Measurements from ENCODE around the gene SP140.

The SP140 gene

GRCh38 chr2:230318190-230319121 lies 92.9 kb downstream of the SP140 start:
- Histone ChIP-seq H3K4me3 (no peak overlapping the region), H3K27ac (peak overlapping the region in 8 of 11 experiments; percentile 21 to 67 (median 54); a peak in 13 of 22 replicates), H3K4me2 (peak overlapping the region; percentile 57 to 90 (median 68)), H3K27me3 (no peaks in the 10 kb centered on the region), H3K9me3 (replicated peaks in 1 of 11) (peaks cover 18 to 29% (median 26%) of the 10 kb centered on the region in 11 experiments), H3K4me1 (peaks cover 18 to 26% (median 20%) of the 10 kb centered on the region in 10 experiments), H3K36me3 (no peaks in the 10 kb centered on the region), H4K20me1 (no peaks in the 10 kb centered on the region), H3K9ac (0 out of 22 replicates have a peak overlapping the region, but pooled peaks of 1 of the 11 experiments have one; percentile 15)
- no peak for TF ChIP-seq Cebpa-rat (IDR thresholded peaks at IDR 0.05)

GRCh38 chr2:230319211-230319862 lies 93.8 kb downstream of the SP140 start:
- Histone ChIP-seq H3K4me2 (peak overlapping the region; percentile 57 to 90 (median 68)), H3K27ac (peak overlapping the region in 5 of 11 experiments; percentile 21 to 67 (median 62); a peak in 10 of 22 replicates)
- no peak for TF ChIP-seq Cebpa-rat (IDR thresholded peaks at IDR 0.05)

GRCh38 chr2:230321031-230321430 lies 95.5 kb downstream of the SP140 start:
- Histone ChIP-seq H3K4me3 (no peak overlapping the region), H3K27me3 (no peaks in the 10 kb centered on the region), H3K9me3 (replicated peaks in 1 of 11) (peaks cover 20 to 35% (median 28%) of the 10 kb centered on the region in 11 experiments), H3K9ac (no peak overlapping the region), H3K36me3 (no peaks in the 10 kb centered on the region), H3K27ac (no peak overlapping the region), H3K4me2 (no peak overlapping the region), H3K4me1 (peaks cover 18 to 34% (median 27%) of the 10 kb centered on the region in 10 experiments), H4K20me1 (no peaks in the 10 kb centered on the region)
- no peak for TF ChIP-seq Cebpa-rat (IDR thresholded peaks at IDR 0.05)

More at GRCh38 chr2:230319211-230319862, 93.8 kb downstream of the SP140 start:
- no peak overlapping the region for H3K4me3 ChIP-seq
- H3K9me3 ChIP-seq (replicated peaks in 1 of 11), result peaks cover 20 to 35% (median 28%) of the 10 kb centered on the region in 11 experiments
- no peaks in the 10 kb centered on the region for H3K36me3 ChIP-seq
- peaks cover 18 to 26% (median 20%) of the 10 kb centered on the region in 10 experiments for H3K4me1 ChIP-seq
- no peaks in the 10 kb centered on the region for H3K27me3 ChIP-seq
- H4K20me1 ChIP-seq, result no peaks in the 10 kb centered on the region
- H3K9ac ChIP-seq, result 0 out of 22 replicates have a peak overlapping the region, but pooled peaks of 1 of the 11 experiments have one; percentile 15

GRCh38 chr2:230322561-230323384 lies 97.2 kb downstream of the SP140 start:
- H3K27me3 ChIP-seq, result no peaks in the 10 kb centered on the region
- H3K4me1 ChIP-seq, result peaks cover 29 to 42% (median 36%) of the 10 kb centered on the region in 10 experiments
- no peak for TF ChIP-seq Cebpa-rat (IDR thresholded peaks at IDR 0.05)
- no peak overlapping the region for H3K27ac ChIP-seq
- peaks cover 20 to 35% (median 28%) of the 10 kb centered on the region in 11 experiments for H3K9me3 ChIP-seq (replicated peaks in 1 of 11)
- no peaks in the 10 kb centered on the region for H3K36me3 ChIP-seq
- no peaks in the 10 kb centered on the region for H4K20me1 ChIP-seq
- H3K4me3 ChIP-seq, result no peak overlapping the region
- no peak overlapping the region for H3K9ac ChIP-seq
- H3K4me2 ChIP-seq, result no peak overlapping the region

- no peaks in the 10 kb centered on the region; a peak in 1 of 22 replicates for H3K36me3 ChIP-seq
- peaks cover 33 to 44% (median 37%) of the 10 kb centered on the region in 10 experiments for H3K4me1 ChIP-seq
- H3K27ac ChIP-seq, result no peak overlapping the region
- H3K27me3 ChIP-seq, result no peaks in the 10 kb centered on the region
- no peak overlapping the region for H3K9ac ChIP-seq
- H4K20me1 ChIP-seq, result no peaks in the 10 kb centered on the region
- peaks cover 20 to 35% (median 28%) of the 10 kb centered on the region in 11 experiments for H3K9me3 ChIP-seq (replicated peaks in 1 of 11)
- no peak for TF ChIP-seq Cebpa-rat (IDR thresholded peaks at IDR 0.05)
- H3K4me3 ChIP-seq, result no peak overlapping the region
- H3K4me2 ChIP-seq, result no peak overlapping the region
Observed at GRCh38 chr2:230323385-230324106, 98.0 kb downstream of the SP140 start.

- no peak overlapping the region for H3K4me3 ChIP-seq
- no peak for TF ChIP-seq Cebpa-rat (IDR thresholded peaks at IDR 0.05)
- H3K36me3 ChIP-seq, result peaks cover 0 to 9% (median 3%) of the 10 kb centered on the region in 11 experiments; a peak in 8 of 22 replicates
- H3K4me1 ChIP-seq, result peaks cover 25 to 42% (median 34%) of the 10 kb centered on the region in 10 experiments
- H4K20me1 ChIP-seq, result no peaks in the 10 kb centered on the region
- no peak overlapping the region for H3K27ac ChIP-seq
- H3K9ac ChIP-seq, result no peak overlapping the region
- H3K9me3 ChIP-seq (replicated peaks in 1 of 11), result peaks cover 20 to 38% (median 31%) of the 10 kb centered on the region in 11 experiments
- no peak overlapping the region for H3K4me2 ChIP-seq
- no peaks in the 10 kb centered on the region for H3K27me3 ChIP-seq
Observed at GRCh38 chr2:230324503-230324902, 99.0 kb downstream of the SP140 start.

- Histone ChIP-seq H3K36me3 (peaks cover 0 to 19% (median 12%) of the 10 kb centered on the region in 11 experiments; a peak in 14 of 22 replicates), H3K4me2 (peak overlapping the region; percentile 85 to 98 (median 95); a peak in 21 of 22 replicates), H3K9ac (no peak overlapping the region), H3K9me3 (replicated peaks in 1 of 11) (peaks cover 20 to 39% (median 31%) of the 10 kb centered on the region in 11 experiments), H3K4me3 (peak overlapping the region in 4 of 10 experiments; percentile 66 to 70 (median 68); a peak in 2 of 20 replicates), H3K27ac (peak overlapping the region in 6 of 11 experiments; percentile 89 to 93 (median 90); a peak in 7 of 22 replicates), H3K4me1 (peaks cover 21 to 47% (median 32%) of the 10 kb centered on the region in 10 experiments), H3K27me3 (no peaks in the 10 kb centered on the region), H4K20me1 (no peaks in the 10 kb centered on the region)
- peak in 9 of 11 experiments; percentile 30 to 85 (median 62); a peak in 14 of 22 replicates for TF ChIP-seq Cebpa-rat (IDR thresholded peaks at IDR 0.05)
Observed at GRCh38 chr2:230325316-230326243, 100.0 kb downstream of the SP140 start.
